DND-41 (cell line): ENCODE results near the gene CEP85.

Experiments
- CTCF ChIP-seq: IDR thresholded peaks from 2 replicates; pipeline ENCODE4 v1.5.1; 2012; ENCODE audit warnings: borderline replicate concordance, low read length, moderate library complexity, mild to moderate bottlenecking; ENCODE audit not compliant: poor library complexity, severe bottlenecking; ENCODE audit errors: extremely low read depth
- EZH2 ChIP-seq: IDR thresholded peaks from 3 replicates; pipeline ENCODE4 v1.6.1; 2012; ENCODE audit warnings: borderline replicate concordance, low read depth, mild to moderate bottlenecking, moderate library complexity, low read length, inconsistent platforms; ENCODE audit not compliant: severe bottlenecking

- TF ChIP-seq CTCF (no peak), EZH2 (no peak)
These were observed 34.5 kb downstream of the CEP85 start for GRCh38 chr1:26268290-26269197.
